TTC549 (cell line): ENCODE results near the gene FBXL4.
"Not testable (repeated sequence)": the region's sequence is repeated elsewhere in the genome, so short reads cannot be mapped to it uniquely, and the experiment has no call there.

Experiments used
- FAIRE-seq: peaks from 2 replicates; lab custom pipeline; 2012; peaks lifted over from hg19 to GRCh38; lab: Jason Lieb, UNC

FBXL4 gene

GRCh38 chr6:98945311-98946115 is 2.2 kb downstream of the FBXL4 start:
- no peak for FAIRE-seq

GRCh38 chr6:98944598-98945081 is 3.1 kb downstream of the FBXL4 start:
- FAIRE-seq, result no peak

- FAIRE-seq, result no peak
Observed at GRCh38 chr6:98944168-98944567, 3.6 kb downstream of the FBXL4 start.

- no peak for FAIRE-seq
Observed at GRCh38 chr6:98942263-98942803, 5.4 kb downstream of the FBXL4 start.

GRCh38 chr6:98941319-98941718 is 6.4 kb downstream of the FBXL4 start:
- FAIRE-seq, result no peak

- FAIRE-seq, result no peak
Observed at GRCh38 chr6:98937351-98937750, 10.4 kb downstream of the FBXL4 start.

GRCh38 chr6:98932381-98932780 is 15.4 kb downstream of the FBXL4 start:
- FAIRE-seq, result no peak

- FAIRE-seq, result no peak
Observed at GRCh38 chr6:98931696-98932095, 16.1 kb downstream of the FBXL4 start.

GRCh38 chr6:98929498-98930060 is 18.2 kb downstream of the FBXL4 start:
- no peak for FAIRE-seq

GRCh38 chr6:98928688-98929087 is 19.1 kb downstream of the FBXL4 start:
- FAIRE-seq, result no peak

- no peak for FAIRE-seq
Observed at GRCh38 chr6:98927534-98927933, 20.2 kb downstream of the FBXL4 start.

- FAIRE-seq, result no peak
Observed at GRCh38 chr6:98925831-98926230, 21.9 kb downstream of the FBXL4 start.

GRCh38 chr6:98924647-98925046 is 23.1 kb downstream of the FBXL4 start:
- no peak for FAIRE-seq

GRCh38 chr6:98920904-98921431 is 26.8 kb downstream of the FBXL4 start:
- FAIRE-seq, result no peak

GRCh38 chr6:98910946-98911345 is 36.8 kb downstream of the FBXL4 start:
- FAIRE-seq, result not testable (repeated sequence)

GRCh38 chr6:98909236-98909635 is 38.5 kb downstream of the FBXL4 start:
- FAIRE-seq, result no peak

GRCh38 chr6:98906342-98906741 is 41.4 kb downstream of the FBXL4 start:
- not testable (repeated sequence) for FAIRE-seq

- no peak for FAIRE-seq
Observed at GRCh38 chr6:98905759-98906158, 42.0 kb downstream of the FBXL4 start.

GRCh38 chr6:98904096-98904495 is 43.6 kb downstream of the FBXL4 start:
- FAIRE-seq, result no peak

GRCh38 chr6:98900706-98901105 is 47.0 kb downstream of the FBXL4 start:
- FAIRE-seq, result no peak

- no peak for FAIRE-seq
Observed at GRCh38 chr6:98894810-98895209, 52.9 kb downstream of the FBXL4 start.

- no peak for FAIRE-seq
Observed at GRCh38 chr6:98887650-98888049, 60.1 kb downstream of the FBXL4 start.

- FAIRE-seq, result no peak
Observed at GRCh38 chr6:98885330-98885729, 62.4 kb downstream of the FBXL4 start.
